ENCODE measurements around the gene SULT1C2. TPM values are rescaled to one million over a fixed set of nuclear protein-coding genes. Genes with fewer than 3 reads are reported as not detected.

Gene SULT1C2
- 5.0 and 10.7 TPM in 2 replicates for total RNA-seq (2014; rRNA removed; shearing (Covaris generic))
- polyA plus RNA-seq (2015; cell fraction: cytosol; rRNA removed) = 2.3 and 2.9 TPM in 2 replicates
- polyA plus RNA-seq (2015; cell fraction: nucleus; rRNA removed) = 69.7 and 80.7 TPM in 2 replicates

- DNase-seq (ENCODE audit: low read depth, low spot score) = peak; percentile 77
- in situ Hi-C loops (cut with HindIII; ENCODE audit: low pct_unique_long_range_greater_than_20kb, low sequenced_read_pairs) = no loop called here
These were observed at the start of gene SULT1C2 for GRCh38 chr2:108288534-108289106. Gene SULT1C2 (plus strand): TSS chr2:108288895. CDS start chr2:108293668, 4,773 bp downstream.

- in situ Hi-C loops (cut with HindIII; ENCODE audit: low pct_unique_long_range_greater_than_20kb, low sequenced_read_pairs) = no loop called here
- DNase-seq (ENCODE audit: low read depth, low spot score) = no peak
These were observed 48.9 kb upstream of the SULT1C2 start, which contains the start of gene SULT1C3 for GRCh38 chr2:108239786-108240185. Gene SULT1C3 (plus strand): TSS chr2:108239968. CDS start chr2:108247195, 7,227 bp downstream.

- no peak for DNase-seq (ENCODE audit: low read depth, low spot score)
- in situ Hi-C loops (cut with HindIII; ENCODE audit: low pct_unique_long_range_greater_than_20kb, low sequenced_read_pairs) = no loop called here
These were observed 47.7 kb upstream of the SULT1C2 start for GRCh38 chr2:108240966-108241365.

- in situ Hi-C loops (cut with HindIII; ENCODE audit: low pct_unique_long_range_greater_than_20kb, low sequenced_read_pairs) = no loop called here
- DNase-seq (ENCODE audit: low read depth, low spot score) = no peak
These were observed 45.1 kb upstream of the SULT1C2 start for GRCh38 chr2:108243566-108243965.

GRCh38 chr2:108244667-108245414 is 43.9 kb upstream of the SULT1C2 start:
- DNase-seq (ENCODE audit: low read depth, low spot score) = no peak
- in situ Hi-C loops (cut with HindIII; ENCODE audit: low pct_unique_long_range_greater_than_20kb, low sequenced_read_pairs) = no loop called here

DNA sequence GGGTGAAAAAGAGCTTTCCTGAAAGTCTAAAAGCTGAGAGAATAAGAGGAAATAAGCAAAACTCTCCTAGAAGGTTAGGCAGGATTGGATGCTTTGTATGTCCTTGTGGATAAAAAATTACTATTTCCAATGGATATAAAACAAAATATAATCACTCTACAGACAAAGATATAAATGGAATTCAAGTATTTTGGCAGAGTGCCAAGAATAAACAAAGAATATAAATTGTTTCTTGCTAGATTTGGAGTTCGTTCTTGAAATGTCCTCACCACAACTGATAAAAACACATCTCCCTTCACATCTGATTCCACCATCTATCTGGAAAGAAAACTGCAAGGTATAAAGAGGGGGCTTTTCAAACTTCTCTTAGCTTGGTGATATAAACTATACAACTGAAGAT is 35.6 kb upstream of the SULT1C2 start:
- in situ Hi-C loops (cut with HindIII; ENCODE audit: low pct_unique_long_range_greater_than_20kb, low sequenced_read_pairs) = no loop called here
- no peak for DNase-seq (ENCODE audit: low read depth, low spot score)

DNA sequence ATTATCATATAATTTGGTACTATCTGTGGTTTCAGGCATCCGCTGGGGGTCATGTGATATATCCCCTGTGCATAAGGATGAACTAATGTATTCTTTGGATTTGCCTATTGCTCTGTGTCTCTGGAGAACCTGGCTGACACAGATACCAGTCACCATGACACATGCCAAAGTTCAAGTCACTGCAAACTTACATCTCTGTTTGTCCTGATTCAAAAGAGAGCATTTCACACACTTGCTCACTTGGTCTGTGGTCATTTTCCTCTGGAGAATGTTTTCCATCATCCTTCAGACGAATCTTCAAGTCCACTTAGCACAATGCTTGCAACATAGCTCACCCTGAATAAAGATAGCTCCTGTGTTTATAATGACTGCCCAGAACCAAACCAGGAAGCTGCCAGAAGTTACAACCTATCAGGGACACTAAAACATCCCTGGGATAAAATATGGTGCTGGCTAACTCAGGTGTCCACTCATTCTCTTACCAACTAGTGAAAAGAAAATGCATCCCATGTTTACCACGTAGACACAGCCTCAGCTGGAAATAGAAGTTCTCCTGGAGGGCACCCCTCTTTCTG is 30.9 kb upstream of the SULT1C2 start:
- in situ Hi-C loops (cut with HindIII; ENCODE audit: low pct_unique_long_range_greater_than_20kb, low sequenced_read_pairs) = no loop called here
- DNase-seq (ENCODE audit: low read depth, low spot score) = peak; percentile 4

DNA sequence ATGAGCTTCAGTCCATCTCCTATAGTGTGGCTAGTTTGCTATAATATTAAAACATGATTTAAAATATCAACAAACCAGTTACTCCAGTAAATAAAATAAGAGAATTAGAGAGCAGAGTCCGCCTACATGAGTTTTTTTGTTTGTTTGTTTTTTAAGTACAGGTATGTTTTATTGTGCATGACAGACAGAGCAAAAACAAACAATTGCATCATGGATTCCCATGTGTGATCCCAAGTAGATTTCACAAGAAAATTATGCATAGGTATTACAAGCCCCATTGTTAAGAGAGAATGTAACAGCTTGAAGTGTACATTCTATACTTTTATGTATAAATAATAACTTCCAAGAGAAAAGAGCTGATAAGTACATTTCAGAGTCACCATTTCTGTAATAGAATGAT is 27.9 kb upstream of the SULT1C2 start:
- DNase-seq (ENCODE audit: low read depth, low spot score) = no peak
- in situ Hi-C loops (cut with HindIII; ENCODE audit: low pct_unique_long_range_greater_than_20kb, low sequenced_read_pairs) = no loop called here

GRCh38 chr2:108262036-108262435 is 26.7 kb upstream of the SULT1C2 start:
- no peak for DNase-seq (ENCODE audit: low read depth, low spot score)
- in situ Hi-C loops (cut with HindIII; ENCODE audit: low pct_unique_long_range_greater_than_20kb, low sequenced_read_pairs) = no loop called here

GRCh38 chr2:108263401-108263800 is 25.3 kb upstream of the SULT1C2 start:
- DNase-seq (ENCODE audit: low read depth, low spot score) = no peak
- in situ Hi-C loops (cut with HindIII; ENCODE audit: low pct_unique_long_range_greater_than_20kb, low sequenced_read_pairs) = no loop called here

DNA sequence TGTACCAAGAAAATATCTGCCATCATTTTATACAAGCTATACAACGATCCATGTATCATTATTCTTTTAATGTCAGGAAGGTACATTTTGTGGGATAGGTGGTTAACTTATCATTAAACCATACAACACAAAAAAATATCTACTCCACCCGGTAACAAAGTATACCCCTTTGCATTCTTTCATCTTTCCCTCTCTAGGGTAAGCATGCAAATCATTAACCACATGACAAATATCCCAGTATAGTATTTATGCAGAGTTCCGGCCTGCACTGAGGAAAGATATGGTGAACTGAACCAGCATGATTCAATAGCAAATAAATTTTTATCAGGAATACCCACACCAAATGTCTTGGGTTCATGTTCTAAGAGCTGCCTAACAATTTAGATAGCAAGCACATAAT is 22.5 kb upstream of the SULT1C2 start:
- in situ Hi-C loops (cut with HindIII; ENCODE audit: low pct_unique_long_range_greater_than_20kb, low sequenced_read_pairs) = no loop called here

DNA sequence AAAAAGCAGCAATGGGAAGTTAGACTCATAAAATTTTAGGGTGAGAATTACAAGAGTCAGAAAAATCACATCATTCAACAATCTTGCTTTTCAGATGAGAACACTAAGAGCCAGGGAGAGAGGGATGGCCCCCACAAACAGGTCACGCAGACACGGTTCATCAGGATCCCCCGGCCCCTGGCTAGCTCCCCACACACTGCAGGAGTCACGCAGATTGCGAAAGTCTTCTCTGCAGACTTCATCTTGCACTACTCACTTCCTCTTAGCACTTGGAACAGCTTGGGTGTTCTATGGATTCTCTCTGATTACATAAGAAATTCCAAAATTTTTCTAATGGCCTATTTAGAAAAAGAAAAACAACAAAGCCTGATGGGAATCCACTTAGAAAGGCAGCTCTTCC is 21.6 kb upstream of the SULT1C2 start:
- in situ Hi-C loops (cut with HindIII; ENCODE audit: low pct_unique_long_range_greater_than_20kb, low sequenced_read_pairs) = no loop called here
- DNase-seq (ENCODE audit: low read depth, low spot score) = no peak

More for the DNA sequence above, 22.5 kb upstream of the SULT1C2 start:
- DNase-seq (ENCODE audit: low read depth, low spot score) = no peak

GRCh38 chr2:108268001-108268400 is 20.7 kb upstream of the SULT1C2 start:
- no peak for DNase-seq (ENCODE audit: low read depth, low spot score)
- in situ Hi-C loops (cut with HindIII; ENCODE audit: low pct_unique_long_range_greater_than_20kb, low sequenced_read_pairs) = no loop called here

DNA sequence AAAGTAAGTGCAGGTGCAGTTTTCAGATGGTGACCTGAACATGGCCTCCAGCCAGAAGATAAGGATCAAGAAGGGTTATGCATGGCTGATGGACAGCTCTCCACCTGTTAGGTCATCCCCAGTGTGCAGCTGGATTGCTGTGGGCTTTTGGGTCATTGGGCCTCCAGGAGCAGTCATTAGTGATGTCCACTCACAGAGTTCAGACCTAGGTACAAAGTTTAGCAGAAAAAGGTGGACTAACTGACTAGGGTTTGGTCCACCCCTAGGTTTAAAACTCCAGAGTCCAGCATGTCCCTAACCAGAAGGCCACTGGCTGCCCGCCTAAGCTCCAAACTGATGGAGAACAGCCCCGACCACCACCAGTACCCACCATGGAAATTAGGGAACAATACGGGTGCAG is 18.3 kb upstream of the SULT1C2 start:
- no peak for DNase-seq (ENCODE audit: low read depth, low spot score)
- in situ Hi-C loops (cut with HindIII; ENCODE audit: low pct_unique_long_range_greater_than_20kb, low sequenced_read_pairs) = no loop called here

DNA sequence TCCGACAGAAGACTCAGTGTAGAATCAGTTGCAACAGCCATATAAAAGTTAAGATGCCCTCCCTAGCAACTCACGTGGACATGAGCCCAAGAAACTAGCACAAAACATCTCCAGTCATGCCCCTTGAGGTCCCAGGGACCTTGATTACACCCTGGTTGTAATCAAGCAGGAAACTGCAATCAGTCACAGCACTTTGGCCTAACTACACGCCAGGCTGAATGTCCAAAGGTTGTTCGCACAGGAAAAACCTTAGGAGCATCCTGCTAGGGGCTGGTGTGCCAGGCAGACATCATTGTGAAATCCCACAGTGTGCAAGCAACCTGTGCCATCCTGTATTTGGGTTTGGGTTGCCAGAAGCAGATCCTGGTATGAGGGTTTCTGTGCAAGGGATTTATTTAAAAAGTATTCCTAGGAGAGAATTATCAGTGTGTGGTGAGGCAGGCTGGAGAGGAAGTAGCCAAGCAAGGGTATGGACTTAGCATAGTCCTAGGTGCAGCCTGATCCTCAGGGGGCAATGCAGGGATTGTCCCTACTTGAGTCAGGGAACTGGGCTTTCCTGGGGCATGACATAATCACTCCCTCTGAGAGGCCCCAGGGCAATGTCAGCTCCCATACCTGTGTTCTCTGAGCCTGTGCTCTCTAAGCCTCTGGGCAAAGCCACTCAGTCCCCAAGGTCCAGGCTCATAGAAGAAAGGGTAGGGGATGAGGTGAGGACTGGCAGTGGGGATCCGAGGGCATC is 17.8 kb upstream of the SULT1C2 start:
- no peak for DNase-seq (ENCODE audit: low read depth, low spot score)
- in situ Hi-C loops (cut with HindIII; ENCODE audit: low pct_unique_long_range_greater_than_20kb, low sequenced_read_pairs) = no loop called here

- peak; percentile 68 for DNase-seq (ENCODE audit: low read depth, low spot score)
- in situ Hi-C loops (cut with HindIII; ENCODE audit: low pct_unique_long_range_greater_than_20kb, low sequenced_read_pairs) = no loop called here
These were observed 16.9 kb upstream of the SULT1C2 start for GRCh38 chr2:108271691-108272253.

DNA sequence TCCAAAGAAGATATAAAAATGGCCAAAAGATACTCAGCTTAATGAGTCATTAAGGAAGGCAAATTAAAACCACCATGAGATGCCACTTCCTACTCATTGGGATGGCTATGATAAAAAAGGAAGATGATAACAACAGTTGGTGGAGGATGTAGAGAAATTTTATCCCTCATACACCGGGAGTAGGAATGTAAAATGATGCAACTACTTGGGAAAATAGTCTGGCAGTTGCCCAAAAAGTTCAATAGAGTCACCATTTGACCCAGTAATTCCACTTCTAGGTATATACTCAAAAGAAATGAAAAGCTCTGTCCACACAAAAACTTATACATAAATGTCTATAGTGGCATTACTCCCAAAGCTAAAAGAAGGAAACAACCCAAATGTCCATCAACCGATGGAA is 10.1 kb upstream of the SULT1C2 start:
- in situ Hi-C loops (cut with HindIII; ENCODE audit: low pct_unique_long_range_greater_than_20kb, low sequenced_read_pairs) = no loop called here
- no peak for DNase-seq (ENCODE audit: low read depth, low spot score)

GRCh38 chr2:108279468-108279867 is 9.2 kb upstream of the SULT1C2 start:
- in situ Hi-C loops (cut with HindIII; ENCODE audit: low pct_unique_long_range_greater_than_20kb, low sequenced_read_pairs) = no loop called here
- DNase-seq (ENCODE audit: low read depth, low spot score) = no peak
